GM12878 (cell line): ENCODE measurements around the gene CDH4. TPM values are rescaled to one million over a fixed set of nuclear protein-coding genes. Genes with fewer than 3 reads are reported as not detected.

Source experiments
- ATAC-seq: fragments of 200-7000 bp; cut with Tn5 transposase; 3 replicates; pipeline ENCODE4 v1.9.1; 2020; ENCODE audit warnings: mild to moderate bottlenecking, moderate library complexity
- BruUV-seq: library from RNA; stranded (reverse); fragments of 400-500 nt; replicated peaks from 2 replicates; lab custom pipeline; 2021; lab: Mats Ljungman, UMichigan
- CTCF ChIA-PET: fragments of 300-600 bp; sonication (Branson Sonifier 250); formaldehyde crosslinking; extraction: SDS; loops from one replicate; lab custom pipeline; 2021; ENCODE audit warnings: inconsistent platforms; lab: Yijun Ruan, JAX
- POLR2A ChIA-PET: fragments of 350-600 bp; formaldehyde crosslinking; extraction: SDS; loops from one replicate; lab custom pipeline; 2021; ENCODE audit warnings: inconsistent platforms; lab: Charles Lee
- RAD21 ChIA-PET: fragments of 300-600 bp; sonication (Branson Sonifier 250); formaldehyde crosslinking; loops from one replicate; lab custom pipeline; 2023; ENCODE audit warnings: antibody characterized with exemption; ENCODE audit not compliant: unreplicated experiment; lab: Charles Lee
- SMC1A ChIA-PET: fragments of 300-600 bp; sonication (Branson Sonifier 250); formaldehyde crosslinking; loops from one replicate; lab custom pipeline; 2023; ENCODE audit not compliant: unreplicated experiment, uncharacterized antibody; lab: Charles Lee
- DNase-seq: peaks from one replicate; pipeline ENCODE4 v3.0.0-alpha.2; 2011; ENCODE audit warnings: low read depth, low spot score
- FAIRE-seq: peaks from 3 replicates; lab custom pipeline; 2011; peaks lifted over from hg19 to GRCh38; lab: Jason Lieb, UNC
- H2AFZ ChIP-seq: 2 replicates; pipeline ENCODE4 v1.6.0; 2011; ENCODE audit warnings: low read depth, low read length, control low read depth; ENCODE audit not compliant: control insufficient read depth
- H3K27ac ChIP-seq: 2 replicates; pipeline ENCODE4 v1.5.1; 2011; ENCODE audit warnings: control low read depth; ENCODE audit not compliant: control insufficient read depth, insufficient read depth
- H3K27me3 ChIP-seq, 2 experiments: replicated peaks in 1 of 2; 2 replicates each; pipeline versions ENCODE4 v1.6.0 to v1.6.1; 2011; ENCODE audit warnings: low read length in 1 of 2; ENCODE audit not compliant: control insufficient read depth in 2 of 2, insufficient read depth in 2 of 2
- H3K36me3 ChIP-seq, 2 experiments: 2 replicates each; pipeline ENCODE4 v1.5.1; 2011; ENCODE audit warnings: low read length in 1 of 2; ENCODE audit not compliant: control insufficient read depth in 2 of 2, insufficient read depth in 2 of 2
- H3K4me1 ChIP-seq: 2 replicates; pipeline ENCODE4 v1.6.1; 2011; ENCODE audit warnings: mild to moderate bottlenecking, low read length, moderate library complexity, mixed read lengths; ENCODE audit not compliant: control insufficient read depth, insufficient read depth
- H3K4me2 ChIP-seq: 2 replicates; pipeline ENCODE4 v1.6.0; 2011; ENCODE audit warnings: control low read depth; ENCODE audit not compliant: control insufficient read depth, insufficient read depth
- H3K4me3 ChIP-seq: fragments of 200-600 bp; sonication (generic); 2 replicates; pipeline ENCODE4 v1.5.1; 2016
- H3K79me2 ChIP-seq: 2 replicates; pipeline ENCODE4 v1.6.0; 2011; ENCODE audit warnings: low read length; ENCODE audit not compliant: control insufficient read depth, insufficient read depth
- H3K9ac ChIP-seq: 2 replicates; pipeline ENCODE4 v1.8.0; 2011; ENCODE audit warnings: low read length, control low read depth, mixed read lengths; ENCODE audit not compliant: control insufficient read depth, insufficient read depth
- H3K9me3 ChIP-seq: replicated peaks from 3 replicates; pipeline ENCODE4 v1.5.1; 2011; ENCODE audit warnings: mild to moderate bottlenecking, low read length; ENCODE audit not compliant: control insufficient read depth, insufficient read depth
- H4K20me1 ChIP-seq: 2 replicates; pipeline ENCODE4 v1.6.0; 2011; ENCODE audit not compliant: control insufficient read depth, insufficient read depth
- EGR1 ChIP-seq, 2 experiments: IDR thresholded peaks; 1 replicate in 1 of 2; 2 replicates in 1 of 2; pipeline ENCODE4 v1.6.1; 2011 to 2012; ENCODE audit warnings: low read depth in 2 of 2, low read length in 2 of 2, borderline replicate concordance in 1 of 2, mild to moderate bottlenecking in 1 of 2, moderate library complexity in 1 of 2
- EZH2 ChIP-seq: IDR thresholded peaks from 2 replicates; pipeline ENCODE4 v1.6.1; 2012; ENCODE audit warnings: low read depth, mild to moderate bottlenecking, control low read depth, inconsistent platforms, low read length, borderline replicate concordance; ENCODE audit not compliant: control insufficient read depth
- FOS ChIP-seq: IDR thresholded peaks from 3 replicates; pipeline ENCODE4 v1.6.1; 2011; ENCODE audit warnings: borderline replicate concordance; ENCODE audit not compliant: insufficient read length; ENCODE audit errors: extremely low read depth
- GABPA ChIP-seq: IDR thresholded peaks from 2 replicates; pipeline ENCODE4 v1.6.1; 2014; ENCODE audit warnings: antibody characterized with exemption, low read depth, mild to moderate bottlenecking, inconsistent platforms
- HCFC1 ChIP-seq: fragments of 150-350 bp; IDR thresholded peaks from 2 replicates; pipeline ENCODE4 v1.6.1; 2014; ENCODE audit warnings: low read length
- IKZF1 ChIP-seq: fragments of 450-650 bp; conservative IDR thresholded peaks from 2 replicates; pipeline ENCODE4 v1.6.1; 2017; ENCODE audit warnings: antibody characterized with exemption, mild to moderate bottlenecking
- IRF4 ChIP-seq: IDR thresholded peaks from 2 replicates; pipeline ENCODE4 v1.6.1; 2011; ENCODE audit warnings: low read depth, low read length
- MEF2A ChIP-seq: IDR thresholded peaks from 2 replicates; pipeline ENCODE4 v1.6.1; 2011; ENCODE audit warnings: low read depth, mild to moderate bottlenecking, low read length, moderate library complexity; ENCODE audit not compliant: insufficient read depth
- RB1 ChIP-seq: fragments of 450-650 bp; formaldehyde crosslinking; IDR thresholded peaks from 2 replicates; pipeline ENCODE4 v1.6.1; 2017; ENCODE audit warnings: mild to moderate bottlenecking, borderline replicate concordance
- RBBP5 ChIP-seq: fragments of 200-600 bp; sonication (generic); conservative IDR thresholded peaks from 2 replicates; pipeline ENCODE4 v1.6.1; 2016
- RELA ChIP-seq: fragments of 450-650 bp; IDR thresholded peaks from 2 replicates; pipeline ENCODE4 v1.8.0; 2014; ENCODE audit warnings: borderline replicate concordance; ENCODE audit not compliant: partially characterized antibody
- SIX5 ChIP-seq: IDR thresholded peaks from 2 replicates; pipeline ENCODE4 v1.6.1; 2011; ENCODE audit warnings: mild to moderate bottlenecking, low read depth, low read length, moderate library complexity; ENCODE audit not compliant: severe bottlenecking
- SMC3 ChIP-seq: IDR thresholded peaks from 2 replicates; pipeline ENCODE4 v1.6.1; 2011; ENCODE audit warnings: low read length, improper control_type of control experiment, borderline replicate concordance
- SUPT20H ChIP-seq: IDR thresholded peaks from 2 replicates; pipeline ENCODE4 v1.6.1; 2011; ENCODE audit warnings: low read depth, mild to moderate bottlenecking, low read length, moderate library complexity, borderline replicate concordance; ENCODE audit not compliant: control insufficient read depth
- WRNIP1 ChIP-seq: IDR thresholded peaks from 2 replicates; pipeline ENCODE4 v1.6.1; 2011; ENCODE audit warnings: low read depth, low read length, improper control_type of control experiment, borderline replicate concordance
- ZNF217 ChIP-seq: fragments of 450-650 bp; IDR thresholded peaks from 2 replicates; pipeline ENCODE4 v1.6.1; 2017; ENCODE audit warnings: antibody characterized with exemption, mild to moderate bottlenecking
- ZZZ3 ChIP-seq: IDR thresholded peaks from 2 replicates; pipeline ENCODE4 v1.6.1; 2011; ENCODE audit warnings: low read depth; ENCODE audit not compliant: control insufficient read depth, insufficient read length
- WGBS: methylation state at CpG from one replicate; pipeline ENCODE4 v1.1.6; 2016; ENCODE audit warnings: low lambda C conversion rate; ENCODE audit not compliant: insufficient replicate concordance, insufficient coverage; ENCODE audit errors: missing lambda C conversion rate; 5-methylcytosine and 5-hydroxymethylcytosine counted together
- in situ Hi-C: fragments of 300-500 bp; cut with MboI; formaldehyde crosslinking; loops from 9 replicates; pipeline ENCODE4 v1.14.3; 2018; ENCODE audit warnings: mixed read lengths
- intact Hi-C: fragments of 100-400 bp; cut with micrococcal nuclease; formaldehyde crosslinking; loops from one replicate; pipeline ENCODE4 v1.14.2; 2022; ENCODE audit not compliant: unreplicated experiment
- polyA plus RNA-seq, 11 experiments: library from polyadenylated mRNA; depleted of rRNA in 4 of 11; unstranded in 6 of 11; stranded (reverse) in 5 of 11; fragments of >200 nt; fragmentation: Nextera tagmentation in 4 of 11; fragmentation: Illumina TruSeq in 1 of 11; extraction: Ambion mirVana in 4 of 11; extraction: Trizol in 1 of 11; gene quantifications; 1 replicate in 1 of 11; 2 replicates in 10 of 11; pipeline versions ENCODE4 v1.2.1 to v1.2.3, GENCODE V29; 2011 to 2016; ENCODE audit warnings: inconsistent platforms in 2 of 11, missing spikeins in 2 of 11, low read depth in 1 of 11
- total RNA-seq, 4 experiments: library from RNA; depleted of rRNA in 3 of 4; stranded (reverse); fragments of >200 nt in 3 of 4; fragmentation: Illumina TruSeq in 1 of 4; extraction: Trizol in 1 of 4; gene quantifications; 2 replicates each; pipeline versions ENCODE4 v1.2.1 to v1.2.3, GENCODE V29; 2013 to 2021
- TF ChIP-seq, protein P1 (sequence below): fragments of 450-650 bp; IDR thresholded peaks from 2 replicates; pipeline ENCODE4 v1.6.1; 2018; ENCODE audit warnings: mild to moderate bottlenecking, low read depth, moderate library complexity; ENCODE audit not compliant: partially characterized antibody
- TF ChIP-seq, protein P2 (sequence below): fragments of 450-650 bp; IDR thresholded peaks from 2 replicates; pipeline ENCODE4 v1.6.1; 2014; ENCODE audit warnings: mild to moderate bottlenecking

The CDH4 gene
- total and polyA plus RNA-seq, 10 of the 15 experiments (the other 5 are each of a cell fraction or from before 2014, with no cell fraction given), result not detected

DNA sequence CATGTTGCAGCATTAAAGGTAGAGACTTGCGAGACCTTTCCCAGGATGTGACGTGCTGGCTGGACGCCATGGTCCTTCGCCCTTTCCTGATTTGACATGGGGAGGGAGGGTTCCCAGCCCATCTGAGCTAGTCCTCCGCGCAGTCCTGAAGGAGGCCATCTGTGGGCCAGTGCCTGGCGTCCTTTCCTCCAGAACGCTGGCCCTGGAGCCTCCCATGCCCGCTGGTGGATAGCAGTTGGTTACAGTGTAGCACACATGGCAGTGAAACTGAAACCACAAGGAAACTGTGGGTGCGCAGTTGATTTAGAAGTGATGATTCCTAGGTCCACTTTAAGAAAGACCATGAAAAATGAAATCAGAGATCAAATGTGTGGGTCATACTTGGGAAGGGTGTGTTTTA is 193.7 kb downstream of the CDH4 start:
- Histone ChIP-seq H2AFZ (no peak overlapping the region), H3K4me1 (no peaks in the 10 kb centered on the region), H3K27ac (no peak overlapping the region), H3K9ac (no peak overlapping the region), H3K4me3 (no peak overlapping the region), H3K36me3 (no peaks in the 10 kb centered on the region), H3K4me2 (no peak overlapping the region), H3K79me2 (no peaks in the 10 kb centered on the region), H4K20me1 (no peaks in the 10 kb centered on the region), H3K27me3 (no peaks in the 10 kb centered on the region), H3K9me3 (no peaks in the 10 kb centered on the region; the same call in 2 of the 3 replicates)
- SMC1A ChIA-PET, result no interaction called here
- no TSS peak for BruUV-seq
- in situ Hi-C loops (loop anchor here (25.0 kb wide), 1 partner anchor 458 kb away; no protein-coding TSS in a partner anchor), intact Hi-C loops (no loop called here)
- ATAC-seq (no peak), DNase-seq (no peak), FAIRE-seq (no peak)
- POLR2A ChIA-PET, result no interaction called here
- RAD21 ChIA-PET, result no interaction called here
- TF ChIP-seq ZNF217 (no peak), RB1 (no peak), GABPA (no peak), MEF2A (no peak), EZH2 (no peak), FOS (no peak), RBBP5 (no peak), HCFC1 (no peak), RELA (no peak), IKZF1 (no peak), ZZZ3 (no peak), IRF4 (no peak), SMC3 (no peak), SUPT20H (no peak), EGR1 (IDR thresholded peaks at IDR 0.05; ENCODE audit: borderline replicate concordance in 1 of 2, low read depth in 2 of 2, low read length in 2 of 2) (no peak), WRNIP1 (no peak), SIX5 (no peak)
- TF ChIP-seq, protein P1, sequence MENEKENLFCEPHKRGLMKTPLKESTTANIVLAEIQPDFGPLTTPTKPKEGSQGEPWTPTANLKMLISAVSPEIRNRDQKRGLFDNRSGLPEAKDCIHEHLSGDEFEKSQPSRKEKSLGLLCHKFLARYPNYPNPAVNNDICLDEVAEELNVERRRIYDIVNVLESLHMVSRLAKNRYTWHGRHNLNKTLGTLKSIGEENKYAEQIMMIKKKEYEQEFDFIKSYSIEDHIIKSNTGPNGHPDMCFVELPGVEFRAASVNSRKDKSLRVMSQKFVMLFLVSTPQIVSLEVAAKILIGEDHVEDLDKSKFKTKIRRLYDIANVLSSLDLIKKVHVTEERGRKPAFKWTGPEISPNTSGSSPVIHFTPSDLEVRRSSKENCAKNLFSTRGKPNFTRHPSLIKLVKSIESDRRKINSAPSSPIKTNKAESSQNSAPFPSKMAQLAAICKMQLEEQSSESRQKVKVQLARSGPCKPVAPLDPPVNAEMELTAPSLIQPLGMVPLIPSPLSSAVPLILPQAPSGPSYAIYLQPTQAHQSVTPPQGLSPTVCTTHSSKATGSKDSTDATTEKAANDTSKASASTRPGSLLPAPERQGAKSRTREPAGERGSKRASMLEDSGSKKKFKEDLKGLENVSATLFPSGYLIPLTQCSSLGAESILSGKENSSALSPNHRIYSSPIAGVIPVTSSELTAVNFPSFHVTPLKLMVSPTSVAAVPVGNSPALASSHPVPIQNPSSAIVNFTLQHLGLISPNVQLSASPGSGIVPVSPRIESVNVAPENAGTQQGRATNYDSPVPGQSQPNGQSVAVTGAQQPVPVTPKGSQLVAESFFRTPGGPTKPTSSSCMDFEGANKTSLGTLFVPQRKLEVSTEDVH, result no peak
- TF ChIP-seq, protein P2, sequence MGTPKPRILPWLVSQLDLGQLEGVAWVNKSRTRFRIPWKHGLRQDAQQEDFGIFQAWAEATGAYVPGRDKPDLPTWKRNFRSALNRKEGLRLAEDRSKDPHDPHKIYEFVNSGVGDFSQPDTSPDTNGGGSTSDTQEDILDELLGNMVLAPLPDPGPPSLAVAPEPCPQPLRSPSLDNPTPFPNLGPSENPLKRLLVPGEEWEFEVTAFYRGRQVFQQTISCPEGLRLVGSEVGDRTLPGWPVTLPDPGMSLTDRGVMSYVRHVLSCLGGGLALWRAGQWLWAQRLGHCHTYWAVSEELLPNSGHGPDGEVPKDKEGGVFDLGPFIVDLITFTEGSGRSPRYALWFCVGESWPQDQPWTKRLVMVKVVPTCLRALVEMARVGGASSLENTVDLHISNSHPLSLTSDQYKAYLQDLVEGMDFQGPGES, result no peak
- 60% methylated on average over 10 of the region's 10 CpGs for WGBS
- CTCF ChIA-PET, result no interaction called here
